Neural cell (in vitro differentiated cells): ENCODE data around the gene SDK2. TPM values are rescaled to one million over a fixed set of nuclear protein-coding genes. Genes with fewer than 3 reads are reported as not detected.

ENCODE experiments used
- H2AFZ ChIP-seq: fragments of 200-600, 300-800 bp; sonication (generic), shearing (Covaris generic); 2 replicates; pipeline ENCODE4 v1.6.0; 2014; ENCODE audit warnings: low read depth, mild to moderate bottlenecking, antibody characterized with exemption, low read length, moderate library complexity
- H3F3A ChIP-seq: fragments of 200-600 bp; shearing (Covaris generic); 2 replicates; pipeline ENCODE4 v1.6.1; 2016; ENCODE audit warnings: mild to moderate bottlenecking, moderate library complexity, mixed read lengths, antibody characterized with exemption, low read length; ENCODE audit not compliant: insufficient read depth, poor library complexity, severe bottlenecking
- H3K27ac ChIP-seq: fragments of 200-600, 300-800 bp; sonication (generic), shearing (Covaris generic); 2 replicates; pipeline ENCODE4 v1.5.1; 2014; ENCODE audit warnings: mild to moderate bottlenecking, low read length, moderate library complexity
- H3K27me3 ChIP-seq: fragments of 300-800, 200-600 bp; sonication (generic), shearing (Covaris generic); 2 replicates; pipeline ENCODE4 v1.6.0; 2014; ENCODE audit warnings: mild to moderate bottlenecking, low read depth, low read length, moderate library complexity; ENCODE audit not compliant: insufficient read depth
- H3K36me3 ChIP-seq: fragments of 300-800, 200-600 bp; sonication (generic), shearing (Covaris generic); 2 replicates; pipeline ENCODE4 v1.5.1; 2014; ENCODE audit warnings: mild to moderate bottlenecking, antibody characterized with exemption, low read length, moderate library complexity; ENCODE audit not compliant: insufficient read depth
- H3K4me2 ChIP-seq: fragments of 300-800, 200-600 bp; sonication (generic), shearing (Covaris generic); 2 replicates; pipeline ENCODE4 v1.6.0; 2014; ENCODE audit warnings: mild to moderate bottlenecking, low read length
- H3K4me3 ChIP-seq: fragments of 300-800, 200-600 bp; sonication (generic), shearing (Covaris generic); 2 replicates; pipeline ENCODE4 v1.5.1; 2014; ENCODE audit warnings: mild to moderate bottlenecking, low read length, moderate library complexity
- H3K79me2 ChIP-seq: fragments of 200-600 bp; shearing (Covaris generic); replicated peaks from 2 replicates; pipeline ENCODE4 v1.6.0; 2014; ENCODE audit warnings: mild to moderate bottlenecking, low read length, moderate library complexity; ENCODE audit not compliant: insufficient read depth
- H3K9ac ChIP-seq: fragments of 300-800, 200-600 bp; sonication (generic), shearing (Covaris generic); 2 replicates; pipeline ENCODE4 v1.6.1; 2016; ENCODE audit warnings: mild to moderate bottlenecking, low read length, mixed read lengths
- H3K9me2 ChIP-seq: fragments of 200-600 bp; shearing (Covaris generic); 2 replicates; pipeline ENCODE4 v1.6.1; 2016; ENCODE audit warnings: mild to moderate bottlenecking, low read length, mixed read lengths; ENCODE audit not compliant: insufficient read depth
- H3K9me3 ChIP-seq: fragments of 200-600, 300-800 bp; sonication (generic), shearing (Covaris generic); 2 replicates; pipeline ENCODE4 v1.6.1; 2016; ENCODE audit warnings: mild to moderate bottlenecking, mixed run types, low read length, moderate library complexity, mixed read lengths
- H4K20me1 ChIP-seq: fragments of 200-600 bp; shearing (Covaris generic); 2 replicates; pipeline ENCODE4 v1.6.1; 2016; ENCODE audit warnings: mild to moderate bottlenecking, mixed run types; ENCODE audit not compliant: insufficient read depth
- EP300 ChIP-seq: fragments of 450-650 bp; conservative IDR thresholded peaks from 2 replicates; pipeline ENCODE4 v1.6.1; 2014; ENCODE audit warnings: antibody characterized with exemption, mild to moderate bottlenecking, moderate library complexity; ENCODE audit not compliant: poor library complexity, severe bottlenecking
- EZH2 ChIP-seq: fragments of 200-600, 300-800 bp; shearing (Covaris generic), sonication (generic); IDR thresholded peaks from 2 replicates; pipeline ENCODE4 v1.6.1; 2014; ENCODE audit warnings: antibody characterized with exemption, low read length, borderline replicate concordance, mild to moderate bottlenecking; ENCODE audit not compliant: insufficient read depth, poor library complexity, severe bottlenecking
- MXI1 ChIP-seq: fragments of 450-650 bp; conservative IDR thresholded peaks from 2 replicates; pipeline ENCODE4 v1.6.1; 2014; ENCODE audit warnings: antibody characterized with exemption, mild to moderate bottlenecking; ENCODE audit not compliant: poor library complexity, severe bottlenecking
- POLR2AphosphoS5 ChIP-seq: IDR thresholded peaks from 2 replicates; pipeline ENCODE4 v1.6.1; 2012
- RAD21 ChIP-seq: fragments of 450-650 bp; conservative IDR thresholded peaks from 2 replicates; pipeline ENCODE4 v1.6.1; 2014; ENCODE audit warnings: antibody characterized with exemption, mild to moderate bottlenecking, moderate library complexity
- SMC3 ChIP-seq: fragments of 450-650 bp; conservative IDR thresholded peaks from 2 replicates; pipeline ENCODE4 v1.6.1; 2014; ENCODE audit warnings: antibody characterized with exemption, mild to moderate bottlenecking, moderate library complexity; ENCODE audit not compliant: poor library complexity
- TAF1 ChIP-seq: IDR thresholded peaks from 2 replicates; pipeline ENCODE4 v1.6.1; 2012; ENCODE audit warnings: low read depth
- polyA plus RNA-seq: library from polyadenylated mRNA; depleted of rRNA; stranded (reverse); fragments of >200 nt; gene quantifications from 2 replicates; pipeline ENCODE4 v1.2.3, GENCODE V29; 2014
- TF ChIP-seq, protein P1 (sequence below): IDR thresholded peaks from 2 replicates; pipeline ENCODE4 v1.6.1; 2012; ENCODE audit warnings: borderline replicate concordance
- TF ChIP-seq, protein P2 (sequence below): fragments of 450-650 bp; IDR thresholded peaks from 2 replicates; pipeline ENCODE4 v1.5.1; 2014; ENCODE audit warnings: antibody characterized with exemption, mild to moderate bottlenecking, moderate library complexity; ENCODE audit not compliant: poor library complexity, severe bottlenecking

Gene SDK2
- polyA plus RNA-seq, 1 donor from 2014 or later: 0.73 TPM

DNA sequence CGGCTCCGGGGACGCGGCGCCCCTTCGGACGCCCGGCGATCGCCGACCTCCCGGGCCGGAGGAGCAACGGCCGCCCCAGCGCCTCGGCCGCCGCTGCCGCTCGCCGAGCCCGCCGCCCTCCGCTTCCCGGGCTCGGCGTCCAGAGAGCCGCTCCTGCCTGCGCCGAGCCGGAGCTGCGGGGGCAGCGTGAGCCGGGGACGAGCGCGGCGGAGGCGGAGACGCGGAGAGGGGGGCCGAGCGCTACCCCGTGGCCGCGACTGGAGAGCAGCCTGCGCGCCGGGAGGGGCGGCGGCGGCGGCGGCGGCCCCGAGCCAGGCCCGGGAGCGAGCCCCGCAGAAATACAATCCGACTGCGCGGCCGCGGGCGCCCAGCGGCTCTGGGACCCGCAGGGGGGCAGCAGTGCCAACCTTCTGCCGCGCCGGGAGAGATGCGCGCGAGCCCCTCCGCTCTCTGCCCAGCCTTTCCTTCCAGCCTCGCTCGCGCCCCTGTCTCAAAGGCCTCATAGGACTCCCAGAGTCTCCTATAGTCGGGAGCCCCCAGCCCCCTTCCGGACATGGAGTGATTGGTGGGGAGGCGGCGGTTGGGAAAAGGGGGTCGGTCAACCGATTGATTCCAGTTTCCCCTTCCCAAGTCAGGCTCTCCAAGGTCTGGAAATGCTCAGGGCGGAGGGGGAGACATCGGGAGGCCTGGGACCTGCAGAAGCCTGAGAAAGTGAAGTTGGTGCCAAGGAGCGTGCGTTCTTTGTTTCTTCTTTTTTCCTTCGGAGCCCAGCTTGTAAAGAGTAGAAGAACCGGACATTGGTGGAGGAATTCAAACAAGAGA lies 1.0 kb upstream of the SDK2 start:
- Histone ChIP-seq H3K9me3 (no peaks in the 10 kb centered on the region), H3K4me3 (peak overlapping the region; percentile 57), H3K36me3 (no peaks in the 10 kb centered on the region), H3K27ac (no peak overlapping the region), H3K79me2 (peaks cover 26% of the 10 kb centered on the region), H3K4me2 (no peak overlapping the region), H4K20me1 (no peaks in the 10 kb centered on the region), H3F3A (peaks cover 5% of the 10 kb centered on the region), H3K9me2 (no peaks in the 10 kb centered on the region), H3K27me3 (no peaks in the 10 kb centered on the region), H3K9ac (peak overlapping the region; percentile 74), H2AFZ (no peak overlapping the region)
- TF ChIP-seq POLR2AphosphoS5: peak; percentile 29
- TF ChIP-seq MXI1: peak; percentile 26
- TF ChIP-seq, protein P1, sequence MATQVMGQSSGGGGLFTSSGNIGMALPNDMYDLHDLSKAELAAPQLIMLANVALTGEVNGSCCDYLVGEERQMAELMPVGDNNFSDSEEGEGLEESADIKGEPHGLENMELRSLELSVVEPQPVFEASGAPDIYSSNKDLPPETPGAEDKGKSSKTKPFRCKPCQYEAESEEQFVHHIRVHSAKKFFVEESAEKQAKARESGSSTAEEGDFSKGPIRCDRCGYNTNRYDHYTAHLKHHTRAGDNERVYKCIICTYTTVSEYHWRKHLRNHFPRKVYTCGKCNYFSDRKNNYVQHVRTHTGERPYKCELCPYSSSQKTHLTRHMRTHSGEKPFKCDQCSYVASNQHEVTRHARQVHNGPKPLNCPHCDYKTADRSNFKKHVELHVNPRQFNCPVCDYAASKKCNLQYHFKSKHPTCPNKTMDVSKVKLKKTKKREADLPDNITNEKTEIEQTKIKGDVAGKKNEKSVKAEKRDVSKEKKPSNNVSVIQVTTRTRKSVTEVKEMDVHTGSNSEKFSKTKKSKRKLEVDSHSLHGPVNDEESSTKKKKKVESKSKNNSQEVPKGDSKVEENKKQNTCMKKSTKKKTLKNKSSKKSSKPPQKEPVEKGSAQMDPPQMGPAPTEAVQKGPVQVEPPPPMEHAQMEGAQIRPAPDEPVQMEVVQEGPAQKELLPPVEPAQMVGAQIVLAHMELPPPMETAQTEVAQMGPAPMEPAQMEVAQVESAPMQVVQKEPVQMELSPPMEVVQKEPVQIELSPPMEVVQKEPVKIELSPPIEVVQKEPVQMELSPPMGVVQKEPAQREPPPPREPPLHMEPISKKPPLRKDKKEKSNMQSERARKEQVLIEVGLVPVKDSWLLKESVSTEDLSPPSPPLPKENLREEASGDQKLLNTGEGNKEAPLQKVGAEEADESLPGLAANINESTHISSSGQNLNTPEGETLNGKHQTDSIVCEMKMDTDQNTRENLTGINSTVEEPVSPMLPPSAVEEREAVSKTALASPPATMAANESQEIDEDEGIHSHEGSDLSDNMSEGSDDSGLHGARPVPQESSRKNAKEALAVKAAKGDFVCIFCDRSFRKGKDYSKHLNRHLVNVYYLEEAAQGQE: no peak
- TF ChIP-seq, protein P2, sequence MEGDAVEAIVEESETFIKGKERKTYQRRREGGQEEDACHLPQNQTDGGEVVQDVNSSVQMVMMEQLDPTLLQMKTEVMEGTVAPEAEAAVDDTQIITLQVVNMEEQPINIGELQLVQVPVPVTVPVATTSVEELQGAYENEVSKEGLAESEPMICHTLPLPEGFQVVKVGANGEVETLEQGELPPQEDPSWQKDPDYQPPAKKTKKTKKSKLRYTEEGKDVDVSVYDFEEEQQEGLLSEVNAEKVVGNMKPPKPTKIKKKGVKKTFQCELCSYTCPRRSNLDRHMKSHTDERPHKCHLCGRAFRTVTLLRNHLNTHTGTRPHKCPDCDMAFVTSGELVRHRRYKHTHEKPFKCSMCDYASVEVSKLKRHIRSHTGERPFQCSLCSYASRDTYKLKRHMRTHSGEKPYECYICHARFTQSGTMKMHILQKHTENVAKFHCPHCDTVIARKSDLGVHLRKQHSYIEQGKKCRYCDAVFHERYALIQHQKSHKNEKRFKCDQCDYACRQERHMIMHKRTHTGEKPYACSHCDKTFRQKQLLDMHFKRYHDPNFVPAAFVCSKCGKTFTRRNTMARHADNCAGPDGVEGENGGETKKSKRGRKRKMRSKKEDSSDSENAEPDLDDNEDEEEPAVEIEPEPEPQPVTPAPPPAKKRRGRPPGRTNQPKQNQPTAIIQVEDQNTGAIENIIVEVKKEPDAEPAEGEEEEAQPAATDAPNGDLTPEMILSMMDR: peak; percentile 75
- no peak for TF ChIP-seq EP300
- peak; percentile 51 for TF ChIP-seq TAF1
- no peak for TF ChIP-seq EZH2
- TF ChIP-seq RAD21: peak; percentile 77
- TF ChIP-seq SMC3: peak; percentile 78

DNA sequence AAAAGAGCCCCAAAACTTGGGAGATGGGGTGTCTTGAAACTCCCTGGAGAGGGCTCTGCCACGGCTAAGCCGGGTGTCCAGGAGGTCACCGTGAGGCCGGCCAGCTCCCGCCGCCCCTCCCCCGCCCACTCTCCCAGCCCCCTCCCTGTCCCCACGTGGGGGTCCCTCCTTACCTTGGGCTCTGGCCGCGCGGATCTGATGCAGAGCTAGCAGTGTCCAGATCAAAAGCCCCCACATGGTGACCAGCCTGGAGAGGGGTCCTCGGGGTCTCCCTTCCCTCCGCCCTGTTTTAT lies 447 bp downstream of the SDK2 start:
- peak overlapping the region; percentile 55 for H3K27ac ChIP-seq
- no peaks in the 10 kb centered on the region for H3K9me3 ChIP-seq
- peak overlapping the region; percentile 96 for H3K4me3 ChIP-seq
- H3K27me3 ChIP-seq: no peaks in the 10 kb centered on the region
- H3F3A ChIP-seq: peaks cover 5% of the 10 kb centered on the region
- peak overlapping the region; percentile 82 for H3K4me2 ChIP-seq
- H2AFZ ChIP-seq: peak overlapping the region; percentile 45
- peaks cover 40% of the 10 kb centered on the region for H3K79me2 ChIP-seq
- H3K9me2 ChIP-seq: no peaks in the 10 kb centered on the region
- H3K9ac ChIP-seq: peak overlapping the region; percentile 74
- TF ChIP-seq EZH2: no peak
- no peak for TF ChIP-seq SMC3
- TF ChIP-seq, protein P2: no peak
- TF ChIP-seq RAD21: no peak
- TF ChIP-seq EP300: no peak
- no peak for TF ChIP-seq TAF1
- no peaks in the 10 kb centered on the region for H4K20me1 ChIP-seq
- no peaks in the 10 kb centered on the region for H3K36me3 ChIP-seq
